ENCODE data around the gene AHSG. TPM values are rescaled to one million over a fixed set of nuclear protein-coding genes. Genes with fewer than 3 reads are reported as not detected.
"Not testable (repeated sequence)": the region's sequence is repeated elsewhere in the genome, so short reads cannot be mapped to it uniquely, and the experiment has no call there.

The AHSG gene
- total RNA-seq (2014; rRNA removed; shearing (Covaris generic)) = not detected in 2 replicates

GRCh38 chr3:186612721-186613636 is at the start of gene AHSG:
Gene AHSG, plus strand, starts transcription at chr3:186613060. Its CDS starts 82 bp downstream, at chr3:186613142.
- DNase-seq (ENCODE audit: low read depth) = no peak

GRCh38 chr3:186564586-186564985 is 48.3 kb upstream of the AHSG start:
- DNase-seq (ENCODE audit: low read depth) = no peak

- DNase-seq (ENCODE audit: low read depth) = peak; percentile 5
Measured at GRCh38 chr3:186566772-186567071, 46.1 kb upstream of the AHSG start.

GRCh38 chr3:186567072-186567921 is 45.6 kb upstream of the AHSG start, which contains the start of gene TBCCD1:
Gene TBCCD1, minus strand, starts transcription at chr3:186567339. Its CDS starts 3,010 bp downstream, at chr3:186564329.
- DNase-seq (ENCODE audit: low read depth) = peak; percentile 95

- DNase-seq (ENCODE audit: low read depth) = not testable (repeated sequence)
Measured at GRCh38 chr3:186569361-186569760, 43.5 kb upstream of the AHSG start.

- DNase-seq (ENCODE audit: low read depth) = no peak
Measured at GRCh38 chr3:186569779-186570095, 43.1 kb upstream of the AHSG start.

GRCh38 chr3:186570096-186570940 is 42.5 kb upstream of the AHSG start, which contains the start of gene DNAJB11:
Gene DNAJB11, plus strand, starts transcription at chr3:186570720. Its CDS starts 178 bp downstream, at chr3:186570898.
- peak; percentile 99 for DNase-seq (ENCODE audit: low read depth)

- no peak for DNase-seq (ENCODE audit: low read depth)
Measured at GRCh38 chr3:186570941-186571643, 41.8 kb upstream of the AHSG start.

GRCh38 chr3:186571644-186572013 is 41.2 kb upstream of the AHSG start:
- DNase-seq (ENCODE audit: low read depth) = no peak

- DNase-seq (ENCODE audit: low read depth) = no peak
Measured at GRCh38 chr3:186577521-186577920, 35.3 kb upstream of the AHSG start.

- DNase-seq (ENCODE audit: low read depth) = no peak
Measured at GRCh38 chr3:186580785-186581184, 32.1 kb upstream of the AHSG start.

- DNase-seq (ENCODE audit: low read depth) = no peak
Measured at GRCh38 chr3:186582541-186582940, 30.3 kb upstream of the AHSG start.

- no peak for DNase-seq (ENCODE audit: low read depth)
Measured at GRCh38 chr3:186583831-186584230, 29.0 kb upstream of the AHSG start.

- not testable (repeated sequence) for DNase-seq (ENCODE audit: low read depth)
Measured at GRCh38 chr3:186586245-186586644, 26.6 kb upstream of the AHSG start.

GRCh38 chr3:186587183-186587582 is 25.7 kb upstream of the AHSG start:
- DNase-seq (ENCODE audit: low read depth) = no peak

GRCh38 chr3:186588632-186589031 is 24.2 kb upstream of the AHSG start:
- no peak for DNase-seq (ENCODE audit: low read depth)

GRCh38 chr3:186589121-186589520 is 23.7 kb upstream of the AHSG start:
- no peak for DNase-seq (ENCODE audit: low read depth)

GRCh38 chr3:186589856-186590579 is 22.8 kb upstream of the AHSG start:
- peak; percentile 56 for DNase-seq (ENCODE audit: low read depth)

GRCh38 chr3:186590580-186591295 is 22.1 kb upstream of the AHSG start:
- DNase-seq (ENCODE audit: low read depth) = no peak

GRCh38 chr3:186592682-186593081 is 20.2 kb upstream of the AHSG start:
- no peak for DNase-seq (ENCODE audit: low read depth)

Data from Daoy (cell line).